CD14-positive monocyte (primary cell): ENCODE data around the gene PDCD1. TPM values are rescaled to one million over a fixed set of nuclear protein-coding genes. Genes with fewer than 3 reads are reported as not detected.
A peak's percentile ranks its signal among the peaks of the same experiment; 100 is the strongest.

Experiments used
- DNase-seq, 3 donors: peaks; one replicate each; pipeline ENCODE4 v3.0.0-alpha.2; 2011 to 2022
- H2AFZ ChIP-seq: 2 replicates; pipeline ENCODE4 v1.6.0; 2012; ENCODE audit warnings: mild to moderate bottlenecking, low read depth, low read length, inconsistent platforms; ENCODE audit not compliant: insufficient read depth, poor library complexity, severe bottlenecking
- H3K27ac ChIP-seq, 2 donors: 1 replicate in 1 of 2; 2 replicates in 1 of 2; pipeline ENCODE4 v1.5.1; 2012 to 2013; ENCODE audit warnings: low read length in 2 of 2, control low read depth in 1 of 2, inconsistent platforms in 1 of 2, low read depth in 1 of 2, mild to moderate bottlenecking in 1 of 2
- H3K27me3 ChIP-seq, 2 donors: one replicate each; pipeline versions ENCODE4 v1.6.0 to v1.6.1; 2011 to 2013; ENCODE audit warnings: low read length in 2 of 2; ENCODE audit not compliant: control insufficient read depth in 2 of 2, insufficient read depth in 2 of 2
- H3K36me3 ChIP-seq, 2 donors: replicated peaks in 1 of 2; 1 replicate in 1 of 2; 2 replicates in 1 of 2; pipeline versions ENCODE4 v1.5.1 to v1.6.1; 2012 to 2013; ENCODE audit warnings: low read length in 2 of 2, control low read depth in 1 of 2, inconsistent platforms in 1 of 2, mild to moderate bottlenecking in 1 of 2; ENCODE audit not compliant: insufficient read depth in 2 of 2, control insufficient read depth in 1 of 2
- H3K4me1 ChIP-seq, 2 donors: 1 replicate in 1 of 2; 2 replicates in 1 of 2; pipeline versions ENCODE4 v1.5.1 to v1.6.1; 2012 to 2013; ENCODE audit warnings: low read length in 2 of 2, control low read depth in 1 of 2, inconsistent platforms in 1 of 2, mild to moderate bottlenecking in 1 of 2, moderate library complexity in 1 of 2; ENCODE audit not compliant: insufficient read depth in 2 of 2, control insufficient read depth in 1 of 2
- H3K4me2 ChIP-seq: replicated peaks from 2 replicates; pipeline ENCODE3; 2012; ENCODE audit warnings: low read length, moderate library complexity, mild to moderate bottlenecking; ENCODE audit not compliant: poor library complexity, severe bottlenecking; ENCODE audit errors: extremely low read depth
- H3K4me3 ChIP-seq, 3 experiments: fragments of 200-600 bp in 1 of 3; sonication (generic) in 1 of 3; replicated peaks in 1 of 3; 1 replicate in 2 of 3; 2 replicates in 1 of 3; pipeline ENCODE4 v1.5.1; 2011 to 2013; ENCODE audit warnings: low read length in 3 of 3, mild to moderate bottlenecking in 3 of 3, control low read depth in 2 of 3, low read depth in 2 of 3, inconsistent platforms in 1 of 3, moderate library complexity in 1 of 3
- H3K79me2 ChIP-seq: 2 replicates; pipeline ENCODE4 v1.6.0; 2012; ENCODE audit warnings: mild to moderate bottlenecking, control low read depth, inconsistent platforms, low read length, moderate library complexity; ENCODE audit not compliant: insufficient read depth
- H3K9ac ChIP-seq: 2 replicates; pipeline ENCODE4 v1.6.0; 2017; ENCODE audit warnings: low read length, mild to moderate bottlenecking; ENCODE audit not compliant: insufficient read depth, poor library complexity, severe bottlenecking
- H3K9me3 ChIP-seq, 2 donors: replicated peaks in 1 of 2; 1 replicate in 1 of 2; 2 replicates in 1 of 2; pipeline versions ENCODE4 v1.5.1 to v1.6.1; 2012 to 2013; ENCODE audit warnings: low read length in 2 of 2, control low read depth in 1 of 2; ENCODE audit not compliant: control insufficient read depth in 1 of 2, insufficient read depth in 1 of 2
- H4K20me1 ChIP-seq: 2 replicates; pipeline ENCODE4 v1.6.0; 2012; ENCODE audit warnings: mild to moderate bottlenecking, low read length, control low read depth, moderate library complexity; ENCODE audit not compliant: insufficient read depth
- H3K27ac Mint-ChIP-seq, 7 donors: one replicate each; pipeline ENCODE4 v1.8.0; 2020; ENCODE audit warnings: mild to moderate bottlenecking in 7 of 7, mixed read lengths in 7 of 7, moderate library complexity in 6 of 7, inconsistent platforms in 2 of 7
- H3K27me3 Mint-ChIP-seq, 3 donors: one replicate each; pipeline ENCODE4 v1.8.0; 2021 to 2022; ENCODE audit warnings: low read depth in 3 of 3, mild to moderate bottlenecking in 3 of 3, mixed read lengths in 3 of 3, moderate library complexity in 3 of 3, inconsistent platforms in 1 of 3
- H3K36me3 Mint-ChIP-seq, 2 donors: one replicate each; pipeline ENCODE4 v1.8.0; 2020; ENCODE audit warnings: mixed read lengths in 2 of 2, inconsistent platforms in 1 of 2, mild to moderate bottlenecking in 1 of 2
- H3K4me1 Mint-ChIP-seq: one replicate; pipeline ENCODE4 v1.8.0; 2020; ENCODE audit warnings: mild to moderate bottlenecking, mixed read lengths
- H3K4me3 Mint-ChIP-seq, 2 donors: one replicate each; pipeline ENCODE4 v1.8.0; 2020; ENCODE audit warnings: mild to moderate bottlenecking in 2 of 2, mixed read lengths in 2 of 2, moderate library complexity in 1 of 2
- H3K9me3 Mint-ChIP-seq, 7 donors: one replicate each; pipeline ENCODE4 v1.8.0; 2020 to 2022; ENCODE audit warnings: mixed read lengths in 7 of 7, mild to moderate bottlenecking in 6 of 7, moderate library complexity in 6 of 7, inconsistent platforms in 2 of 7
- CTCF ChIP-seq: fragments of 200-600 bp; IDR thresholded peaks from one replicate; pipeline ENCODE4 v1.8.0; 2022; ENCODE audit warnings: antibody characterized with exemption, mild to moderate bottlenecking
- WGBS: methylation state at CpG from one replicate; pipeline ENCODE4 v1.1.5; 2013; ENCODE audit warnings: missing lambda C conversion rate; ENCODE audit not compliant: insufficient coverage; 5-methylcytosine and 5-hydroxymethylcytosine counted together
- intact Hi-C, 2 donors: fragments of 100-400 bp; cut with micrococcal nuclease; formaldehyde crosslinking; loops; one replicate each; pipeline versions ENCODE4 v1.15.0 to v1.15.1; 2023
- polyA plus RNA-seq, 3 donors: library from polyadenylated mRNA; depleted of rRNA in 1 of 3; unstranded in 2 of 3; stranded (reverse) in 1 of 3; fragments of 300-500 nt in 2 of 3; fragments of >200 nt in 1 of 3; fragmentation: Illumina TruSeq in 2 of 3; gene quantifications; 1 replicate in 2 of 3; 2 replicates in 1 of 3; pipeline ENCODE4 v1.2.3, GENCODE V29; 2012 to 2021

The PDCD1 gene
- polyA plus RNA-seq, 3 donors, result 0.08 TPM; not detected in 2

GRCh38 chr2:241857572-241858121, 1.0 kb downstream of the PDCD1 start:
- Histone ChIP-seq H3K9ac (no peak overlapping the region), H3K9me3 (no peaks in the 10 kb centered on the region), H2AFZ (no peak overlapping the region), H3K27ac (no peak overlapping the region), H3K4me1 (peaks cover 0 to 9% of the 10 kb centered on the region in 2 donors), H3K27me3 (peaks cover 0 to 6% of the 10 kb centered on the region in 2 donors), H3K4me3 (no peak overlapping the region), H3K36me3 (no peaks in the 10 kb centered on the region), H4K20me1 (no peaks in the 10 kb centered on the region), H3K79me2 (no peaks in the 10 kb centered on the region), H3K4me2 (no peak overlapping the region)
- DNase-seq, result no peak
- no peaks in the 10 kb centered on the region for H3K36me3 Mint-ChIP-seq
- 90% methylated on average over 17 of the region's 18 CpGs for WGBS
- peaks cover 0 to 2% (median 0%) of the 10 kb centered on the region in 7 donors for H3K9me3 Mint-ChIP-seq
- H3K27ac Mint-ChIP-seq, result no peak overlapping the region
- TF ChIP-seq CTCF, result no peak
- H3K27me3 Mint-ChIP-seq, result peaks cover 2 to 25% (median 7%) of the 10 kb centered on the region in 3 donors
- intact Hi-C loops, result no loop called here
- peaks cover 6% of the 10 kb centered on the region for H3K4me1 Mint-ChIP-seq
- H3K4me3 Mint-ChIP-seq, result peak overlapping the region in 1 of 2 donors; percentile 24

- 96% methylated on average over 18 of the region's 28 CpGs for WGBS
- H3K36me3 Mint-ChIP-seq, result no peaks in the 10 kb centered on the region
- H3K4me3 ChIP-seq, result no peak overlapping the region
- H3K4me3 Mint-ChIP-seq, result no peak overlapping the region
- peaks cover 0 to under 1% of the 10 kb centered on the region in 2 donors for H3K27me3 ChIP-seq
- TF ChIP-seq CTCF, result no peak
- H3K4me1 ChIP-seq, result peaks cover 0 to 9% of the 10 kb centered on the region in 2 donors
- no peak overlapping the region for H2AFZ ChIP-seq
- no peak for DNase-seq
- H3K4me2 ChIP-seq, result no peak overlapping the region
- no peak overlapping the region for H3K27ac Mint-ChIP-seq
- peaks cover 2 to 20% (median 2%) of the 10 kb centered on the region in 3 donors for H3K27me3 Mint-ChIP-seq
- no peaks in the 10 kb centered on the region for H3K9me3 ChIP-seq
- no peak overlapping the region for H3K27ac ChIP-seq
- H3K9ac ChIP-seq, result no peak overlapping the region
- intact Hi-C loops, result no loop called here
- no peaks in the 10 kb centered on the region for H3K79me2 ChIP-seq
- peaks cover 6% of the 10 kb centered on the region for H3K4me1 Mint-ChIP-seq
- peaks cover 0 to 2% (median 0%) of the 10 kb centered on the region in 7 donors for H3K9me3 Mint-ChIP-seq
- no peaks in the 10 kb centered on the region for H4K20me1 ChIP-seq
- no peaks in the 10 kb centered on the region for H3K36me3 ChIP-seq
Observed at GRCh38 chr2:241857041-241857541, 1.6 kb downstream of the PDCD1 start.
